ENCODE results near the gene CCBE1. TPM values are rescaled to one million over a fixed set of nuclear protein-coding genes. Genes with fewer than 3 reads are reported as not detected.

The CCBE1 gene
- total RNA-seq, 2 experiments from 2014 or later: not detected

- Mint-ChIP-seq H3K27me3 (peaks cover 14% of the 10 kb centered on the region), H3K4me3 (no peak overlapping the region), H3K36me3 (ENCODE audit: low read depth) (no peaks in the 10 kb centered on the region), H3K9me3 (no peaks in the 10 kb centered on the region), H3K27ac (no peak overlapping the region), H3K4me1 (no peaks in the 10 kb centered on the region)
- ChIA-PET POLR2A (no interaction called here), CTCF (no interaction called here)
- DNase-seq: no peak
These were observed 277.0 kb downstream of the CCBE1 start for GRCh38 chr18:59420244-59420643.

DNA sequence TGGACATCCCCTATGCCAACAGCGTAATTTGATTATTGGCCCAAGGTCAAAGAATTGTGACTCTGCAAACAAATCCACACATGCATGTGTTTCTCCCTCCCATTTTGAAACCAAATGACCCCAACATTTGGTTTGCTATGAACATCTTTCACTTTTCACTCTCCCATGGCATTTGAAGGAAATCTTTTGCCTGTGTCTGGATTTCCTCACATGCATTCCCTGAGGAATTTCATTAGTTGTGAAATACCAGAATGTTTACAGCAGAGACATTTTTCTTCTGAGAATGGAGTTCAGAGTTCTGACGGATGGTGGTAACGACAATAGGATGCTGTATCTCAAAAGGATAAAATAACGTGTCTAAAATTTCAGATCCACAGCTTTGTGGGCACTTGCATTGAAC is 277.8 kb downstream of the CCBE1 start:
- H3K9me3 Mint-ChIP-seq: no peaks in the 10 kb centered on the region
- no peak overlapping the region for H3K27ac Mint-ChIP-seq
- H3K4me3 Mint-ChIP-seq: no peak overlapping the region
- H3K4me1 Mint-ChIP-seq: no peaks in the 10 kb centered on the region
- ChIA-PET CTCF (no interaction called here), POLR2A (no interaction called here)
- peaks cover 15% of the 10 kb centered on the region for H3K27me3 Mint-ChIP-seq
- DNase-seq: no peak
- no peaks in the 10 kb centered on the region for H3K36me3 Mint-ChIP-seq (ENCODE audit: low read depth)

- peaks cover 24% of the 10 kb centered on the region for H3K27me3 Mint-ChIP-seq
- DNase-seq: no peak
- no peaks in the 10 kb centered on the region for H3K9me3 Mint-ChIP-seq
- no peak overlapping the region for H3K27ac Mint-ChIP-seq
- CTCF ChIA-PET: no interaction called here
- H3K36me3 Mint-ChIP-seq (ENCODE audit: low read depth): no peaks in the 10 kb centered on the region
- H3K4me3 Mint-ChIP-seq: no peak overlapping the region
- no peaks in the 10 kb centered on the region for H3K4me1 Mint-ChIP-seq
- POLR2A ChIA-PET: no interaction called here
These were observed 280.4 kb downstream of the CCBE1 start for GRCh38 chr18:59416818-59417217.

DNA sequence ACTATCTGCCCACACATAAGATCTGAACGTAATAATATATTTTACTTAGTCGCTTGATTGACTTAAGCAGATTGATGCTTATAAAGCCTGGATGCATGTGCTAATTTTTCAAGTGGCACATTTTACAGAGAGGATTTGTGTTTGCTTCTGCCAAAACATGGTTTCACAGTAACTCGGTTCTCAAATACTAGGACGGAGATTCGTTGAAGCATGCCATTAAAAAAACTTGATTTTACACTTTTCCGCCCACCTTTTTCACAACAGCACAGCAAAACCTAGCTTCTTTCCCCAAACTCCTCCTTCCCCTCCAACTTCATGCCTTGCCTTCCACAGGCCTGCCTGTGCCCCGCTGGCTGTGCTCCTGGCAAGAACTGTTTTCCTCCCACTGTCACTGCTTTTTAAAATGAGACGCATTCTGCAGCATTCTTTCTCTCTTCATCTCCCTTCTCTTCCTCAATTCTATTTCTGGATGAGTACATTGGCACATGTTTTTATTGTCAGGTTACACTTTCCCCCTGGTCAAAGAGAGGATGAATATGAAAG is 283.0 kb downstream of the CCBE1 start:
- no peak overlapping the region for H3K4me3 Mint-ChIP-seq
- no peak for DNase-seq
- no peaks in the 10 kb centered on the region for H3K36me3 Mint-ChIP-seq (ENCODE audit: low read depth)
- peaks cover 26% of the 10 kb centered on the region for H3K27me3 Mint-ChIP-seq
- no peak overlapping the region for H3K27ac Mint-ChIP-seq
- no peaks in the 10 kb centered on the region for H3K9me3 Mint-ChIP-seq
- no peaks in the 10 kb centered on the region for H3K4me1 Mint-ChIP-seq
- ChIA-PET CTCF (no interaction called here), POLR2A (no interaction called here)

DNA sequence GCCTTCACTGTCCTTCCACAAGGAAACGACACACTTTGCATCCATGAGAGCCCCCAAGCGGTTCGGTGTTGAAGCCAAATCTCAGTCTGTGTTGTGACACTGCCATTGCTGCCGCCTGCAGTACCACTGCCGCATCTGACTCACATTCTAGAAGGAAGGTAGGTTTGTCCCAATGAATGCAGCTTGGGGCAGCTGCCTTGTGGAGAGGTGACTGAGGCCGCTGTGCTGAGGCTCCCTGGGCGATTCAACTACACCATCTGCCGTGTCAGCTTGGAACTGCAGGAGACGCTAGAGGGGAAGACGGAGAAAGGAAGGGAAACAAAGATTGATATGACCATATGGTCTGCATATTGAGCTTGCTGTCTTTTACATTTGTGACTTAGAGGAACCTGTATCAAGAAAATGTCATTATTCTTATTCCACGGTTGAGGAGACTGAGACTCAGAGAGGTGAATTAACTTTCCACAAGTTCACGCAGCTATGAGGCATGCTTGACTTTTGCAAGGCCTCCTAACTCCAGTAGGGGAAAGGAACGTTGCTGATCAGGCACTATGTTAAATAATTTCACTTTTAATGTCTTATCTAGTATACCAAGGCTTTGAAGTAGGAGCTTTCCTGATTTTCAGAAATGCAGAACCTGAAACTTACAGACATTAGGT is 294.7 kb downstream of the CCBE1 start:
- Mint-ChIP-seq H3K4me3 (no peak overlapping the region), H3K9me3 (no peaks in the 10 kb centered on the region), H3K27ac (no peak overlapping the region), H3K27me3 (peaks cover 9% of the 10 kb centered on the region), H3K36me3 (ENCODE audit: low read depth) (no peaks in the 10 kb centered on the region), H3K4me1 (no peaks in the 10 kb centered on the region)
- ChIA-PET POLR2A (interaction anchor here (0.7 kb wide), 1 partner anchor 93 kb away, joined by 3 read pairs; no protein-coding TSS in a partner anchor), CTCF (interaction anchor here (0.8 to 2.8 kb wide), 14 partner anchors 10 to 153 kb away, joined by 3 to 35 read pairs (median 3); no protein-coding TSS in a partner anchor)
- DNase-seq: peak; percentile 73

GRCh38 chr18:59400407-59400806 is 296.8 kb downstream of the CCBE1 start:
- Mint-ChIP-seq H3K4me3 (no peak overlapping the region), H3K4me1 (peaks cover 7% of the 10 kb centered on the region), H3K27me3 (peaks cover 16% of the 10 kb centered on the region), H3K9me3 (no peaks in the 10 kb centered on the region), H3K36me3 (ENCODE audit: low read depth) (no peaks in the 10 kb centered on the region), H3K27ac (no peak overlapping the region)
- no peak for DNase-seq
- POLR2A ChIA-PET: no interaction called here
- CTCF ChIA-PET: no interaction called here

DNA sequence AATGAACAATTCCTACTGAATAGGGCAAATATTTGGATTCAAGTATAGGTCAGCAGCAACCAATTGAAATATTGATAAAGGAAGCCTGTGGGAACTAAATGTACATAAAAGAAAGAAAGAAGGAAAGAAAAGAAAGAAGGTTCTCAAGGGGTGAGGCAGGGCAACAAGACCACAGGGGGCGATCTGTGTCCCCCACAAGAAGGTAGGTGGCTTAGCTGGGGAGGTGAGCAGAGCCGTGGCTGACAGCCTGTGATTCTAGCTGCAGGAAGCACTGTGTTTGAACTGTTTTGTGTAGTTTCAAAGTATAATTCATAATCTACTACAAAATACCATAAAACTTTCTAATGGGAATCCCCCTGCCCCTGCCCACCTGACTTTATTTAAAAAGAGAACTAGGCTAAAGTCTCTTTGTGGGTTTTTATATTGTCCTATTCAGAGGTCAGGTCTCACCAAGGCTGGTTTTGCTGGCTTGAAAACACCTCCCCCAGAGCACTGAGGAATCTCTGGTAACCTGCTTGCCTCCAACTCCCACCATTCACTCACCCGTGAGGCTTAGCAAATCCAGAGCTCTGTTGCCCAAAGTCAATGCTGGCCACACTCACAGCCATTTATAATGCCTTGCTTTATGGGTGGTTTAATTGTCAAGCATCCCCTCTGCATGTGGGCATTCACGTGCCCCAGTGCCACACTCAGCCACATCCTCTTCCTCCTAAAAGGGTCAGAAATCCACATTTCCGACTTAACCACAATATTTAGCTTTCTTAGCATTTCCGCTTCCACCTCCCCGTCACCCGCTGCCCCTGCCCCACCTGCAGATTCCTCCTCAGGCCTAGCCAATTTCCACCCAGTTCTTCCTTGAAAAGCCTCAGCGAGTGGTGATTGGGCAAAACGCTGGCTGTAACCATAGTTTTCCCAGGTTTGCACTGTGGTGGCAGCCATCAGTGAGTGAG is 301.7 kb downstream of the CCBE1 start:
- DNase-seq: no peak
- Mint-ChIP-seq H3K36me3 (ENCODE audit: low read depth) (no peaks in the 10 kb centered on the region), H3K4me3 (no peak overlapping the region), H3K27ac (peak overlapping the region; percentile 46), H3K27me3 (peaks cover 25% of the 10 kb centered on the region), H3K9me3 (no peaks in the 10 kb centered on the region), H3K4me1 (peaks cover 10% of the 10 kb centered on the region)
- ChIA-PET CTCF (interaction anchor here (1.5 kb wide), 1 partner anchor 39 kb away, joined by 3 read pairs; no protein-coding TSS in a partner anchor), POLR2A (no interaction called here)

- no peak overlapping the region for H3K27ac Mint-ChIP-seq
- H3K36me3 Mint-ChIP-seq (ENCODE audit: low read depth): no peaks in the 10 kb centered on the region
- H3K4me3 Mint-ChIP-seq: no peak overlapping the region
- no peaks in the 10 kb centered on the region for H3K9me3 Mint-ChIP-seq
- DNase-seq: no peak
- POLR2A ChIA-PET: no interaction called here
- CTCF ChIA-PET: no interaction called here
- H3K27me3 Mint-ChIP-seq: peaks cover 28% of the 10 kb centered on the region
- H3K4me1 Mint-ChIP-seq: peaks cover 10% of the 10 kb centered on the region
These were observed 303.8 kb downstream of the CCBE1 start for GRCh38 chr18:59393381-59393780.

DNA sequence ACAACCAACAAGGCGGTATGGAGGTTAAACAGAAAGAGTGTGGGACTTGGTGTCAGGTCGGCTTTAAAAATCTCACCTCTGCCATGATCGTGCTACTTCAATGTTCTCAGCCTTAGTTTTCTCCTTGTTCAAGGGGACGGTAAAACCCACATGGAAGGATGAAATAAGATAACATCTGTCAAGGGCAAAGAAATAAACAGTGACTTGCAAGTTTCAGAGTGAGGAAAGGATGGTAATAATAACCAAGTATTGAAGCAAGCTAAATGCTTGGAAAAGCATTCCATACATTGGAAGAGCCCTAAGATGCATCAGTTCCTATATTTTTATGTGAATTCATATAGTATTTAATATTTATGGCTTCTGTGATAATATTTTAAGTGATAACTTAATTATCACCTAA is 308.4 kb downstream of the CCBE1 start:
- no peaks in the 10 kb centered on the region for H3K36me3 Mint-ChIP-seq (ENCODE audit: low read depth)

GRCh38 chr18:59387687-59388565 is 309.3 kb downstream of the CCBE1 start:
- no peak overlapping the region for H3K4me3 Mint-ChIP-seq
- no peak for DNase-seq
- POLR2A ChIA-PET: no interaction called here
- no peak overlapping the region for H3K27ac Mint-ChIP-seq
- CTCF ChIA-PET: interaction anchor here (1.4 kb wide), 1 partner anchor 16 kb away, joined by 4 read pairs; no protein-coding TSS in a partner anchor
- no peaks in the 10 kb centered on the region for H3K9me3 Mint-ChIP-seq
- no peaks in the 10 kb centered on the region for H3K36me3 Mint-ChIP-seq (ENCODE audit: low read depth)
- no peaks in the 10 kb centered on the region for H3K4me1 Mint-ChIP-seq
- H3K27me3 Mint-ChIP-seq: peaks cover 11% of the 10 kb centered on the region

More for the DNA sequence above, 308.4 kb downstream of the CCBE1 start:
- Mint-ChIP-seq H3K9me3 (no peaks in the 10 kb centered on the region), H3K4me3 (no peak overlapping the region), H3K27me3 (peaks cover 16% of the 10 kb centered on the region), H3K4me1 (no peaks in the 10 kb centered on the region), H3K27ac (no peak overlapping the region)
- CTCF ChIA-PET: no interaction called here
- DNase-seq: no peak
- POLR2A ChIA-PET: no interaction called here

- no peaks in the 10 kb centered on the region for H3K9me3 Mint-ChIP-seq
- DNase-seq: no peak
- POLR2A ChIA-PET: no interaction called here
- no peaks in the 10 kb centered on the region for H3K36me3 Mint-ChIP-seq (ENCODE audit: low read depth)
- H3K4me3 Mint-ChIP-seq: no peak overlapping the region
- H3K27ac Mint-ChIP-seq: no peak overlapping the region
- no peaks in the 10 kb centered on the region for H3K4me1 Mint-ChIP-seq
- H3K27me3 Mint-ChIP-seq: peaks cover 5% of the 10 kb centered on the region
- CTCF ChIA-PET: interaction anchor here (1.2 to 1.4 kb wide), 2 partner anchors 15 to 16 kb away, joined by 3 to 4 read pairs; no protein-coding TSS in a partner anchor
These were observed 310.1 kb downstream of the CCBE1 start for GRCh38 chr18:59386909-59387686.

GRCh38 chr18:59385191-59385590 is 312.0 kb downstream of the CCBE1 start:
- ChIA-PET CTCF (interaction anchor here (0.7 to 1.2 kb wide), 2 partner anchors 9 to 16 kb away, joined by 4 read pairs; no protein-coding TSS in a partner anchor), POLR2A (no interaction called here)
- Mint-ChIP-seq H3K4me3 (no peak overlapping the region), H3K27me3 (peaks cover 3% of the 10 kb centered on the region), H3K4me1 (no peaks in the 10 kb centered on the region), H3K9me3 (no peaks in the 10 kb centered on the region), H3K27ac (no peak overlapping the region), H3K36me3 (ENCODE audit: low read depth) (no peaks in the 10 kb centered on the region)
- DNase-seq: no peak

Measured in activated CD4-positive, alpha-beta T cell treated with anti-CD3 and anti-CD28 coated beads, Interleukin-2, amount 10 ng/mL, durations not matched to agents 7 days and 5 days (primary cell).